Left ventricle myocardium inferior (tissue), 1 donor: ENCODE data around the gene VWA1. TPM values are rescaled to one million over a fixed set of nuclear protein-coding genes. Genes with fewer than 3 reads are reported as not detected.

Source experiments
- DNase-seq: peaks from one replicate; pipeline ENCODE4 v3.0.0-alpha.2; 2020
- H3K27ac ChIP-seq: fragments of 200-600 bp; replicated peaks from 2 replicates; pipeline ENCODE4 v1.8.0; 2021
- H3K27me3 ChIP-seq: fragments of 200-600 bp; 2 replicates; pipeline ENCODE4 v1.8.0; 2021; ENCODE audit warnings: low read depth
- H3K36me3 ChIP-seq: fragments of 200-600 bp; 2 replicates; pipeline ENCODE4 v1.8.0; 2021
- H3K4me1 ChIP-seq: fragments of 200-600 bp; 2 replicates; pipeline ENCODE4 v1.8.0; 2021
- H3K4me3 ChIP-seq: fragments of 200-600 bp; 2 replicates; pipeline ENCODE4 v1.8.0; 2021; ENCODE audit warnings: mild to moderate bottlenecking, moderate library complexity
- H3K9me3 ChIP-seq: fragments of 200-600 bp; replicated peaks from 2 replicates; pipeline ENCODE4 v1.8.0; 2021
- intact Hi-C: fragments of 100-400 bp; cut with micrococcal nuclease; formaldehyde crosslinking; loops from one replicate; pipeline ENCODE4 v1.11.0; 2022
- total RNA-seq: library from RNA; stranded (reverse); fragmentation: NEBNext Ultra II Directional; extraction: Animal tissue kit (Norgen Biotek cat#: 25700); gene quantifications from one replicate; pipeline ENCODE4 v1.2.1, GENCODE V29; 2021
- TF ChIP-seq, protein P1 (sequence below): fragments of 200-600 bp; IDR thresholded peaks from 2 replicates; pipeline ENCODE4 v1.8.0; 2021; ENCODE audit warnings: antibody characterized with exemption, mild to moderate bottlenecking, borderline replicate concordance
- donor health status: DM: no; HTN: yes; CAD: no; lungs with severe emphysema.

Gene VWA1
- total RNA-seq, 1 donor from 2014 or later, result 13.7 TPM

DNA sequence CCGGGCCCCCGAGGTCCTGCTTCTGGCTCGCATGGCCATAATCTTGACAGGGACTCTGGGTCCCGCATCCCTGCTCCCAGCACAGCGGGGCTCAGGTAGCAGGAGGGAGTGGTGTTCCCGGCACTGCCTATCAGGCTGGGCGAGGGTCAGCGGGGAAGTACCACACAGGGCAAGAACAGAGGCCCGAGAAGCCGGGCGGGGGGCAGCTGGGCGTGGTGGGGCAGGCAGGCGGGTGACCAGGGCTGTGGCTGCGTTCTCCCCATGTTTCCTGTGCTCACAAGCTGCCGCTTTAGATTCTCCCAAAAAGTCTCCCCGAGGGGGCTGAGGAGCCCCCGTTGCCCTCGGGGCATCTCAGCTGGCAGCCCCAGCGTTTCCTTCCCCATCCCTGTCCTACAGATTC, 54.4 kb downstream of the VWA1 start:
- Histone ChIP-seq H3K4me3 (no peak overlapping the region), H3K36me3 (peaks cover 91% of the 10 kb centered on the region), H3K27ac (no peak overlapping the region), H3K4me1 (no peaks in the 10 kb centered on the region), H3K9me3 (peaks cover 19% of the 10 kb centered on the region), H3K27me3 (no peaks in the 10 kb centered on the region)
- no peak for DNase-seq
- TF ChIP-seq, protein P1, sequence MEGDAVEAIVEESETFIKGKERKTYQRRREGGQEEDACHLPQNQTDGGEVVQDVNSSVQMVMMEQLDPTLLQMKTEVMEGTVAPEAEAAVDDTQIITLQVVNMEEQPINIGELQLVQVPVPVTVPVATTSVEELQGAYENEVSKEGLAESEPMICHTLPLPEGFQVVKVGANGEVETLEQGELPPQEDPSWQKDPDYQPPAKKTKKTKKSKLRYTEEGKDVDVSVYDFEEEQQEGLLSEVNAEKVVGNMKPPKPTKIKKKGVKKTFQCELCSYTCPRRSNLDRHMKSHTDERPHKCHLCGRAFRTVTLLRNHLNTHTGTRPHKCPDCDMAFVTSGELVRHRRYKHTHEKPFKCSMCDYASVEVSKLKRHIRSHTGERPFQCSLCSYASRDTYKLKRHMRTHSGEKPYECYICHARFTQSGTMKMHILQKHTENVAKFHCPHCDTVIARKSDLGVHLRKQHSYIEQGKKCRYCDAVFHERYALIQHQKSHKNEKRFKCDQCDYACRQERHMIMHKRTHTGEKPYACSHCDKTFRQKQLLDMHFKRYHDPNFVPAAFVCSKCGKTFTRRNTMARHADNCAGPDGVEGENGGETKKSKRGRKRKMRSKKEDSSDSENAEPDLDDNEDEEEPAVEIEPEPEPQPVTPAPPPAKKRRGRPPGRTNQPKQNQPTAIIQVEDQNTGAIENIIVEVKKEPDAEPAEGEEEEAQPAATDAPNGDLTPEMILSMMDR, result no peak
- intact Hi-C loops, result no loop called here

DNA sequence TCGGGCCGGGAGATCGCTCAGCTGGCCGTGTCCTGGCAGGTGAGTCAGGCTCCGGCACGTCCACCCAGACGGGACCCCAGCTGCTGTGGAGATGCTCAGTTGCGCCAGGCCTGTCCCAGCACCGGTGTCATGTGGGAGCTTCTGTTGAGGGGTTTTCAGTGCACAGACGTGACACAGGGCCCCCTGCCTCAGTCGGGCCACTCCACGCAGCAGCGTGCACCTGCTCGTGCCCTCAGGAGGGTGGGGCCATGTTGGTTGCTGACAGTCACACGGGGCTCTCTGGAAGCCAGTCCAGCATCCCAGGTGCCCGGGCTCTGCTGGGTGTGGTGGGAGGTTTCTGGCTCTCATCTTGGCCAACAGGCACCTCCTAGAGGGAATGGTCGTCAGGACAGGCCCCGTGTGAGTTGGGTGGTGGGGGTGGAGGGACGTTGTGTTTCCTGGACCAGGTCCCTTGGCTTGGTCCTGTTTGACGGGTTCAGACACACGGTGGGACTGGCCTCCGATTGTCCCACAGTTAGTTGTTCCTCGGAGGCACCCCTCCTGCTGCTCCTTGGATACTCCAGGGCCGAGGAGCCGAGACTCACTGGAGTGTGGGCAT, 55.2 kb downstream of the VWA1 start:
- H3K4me3 ChIP-seq, result no peak overlapping the region
- TF ChIP-seq, protein P1, result no peak
- H3K27me3 ChIP-seq, result no peaks in the 10 kb centered on the region
- no peak overlapping the region for H3K27ac ChIP-seq
- peaks cover 19% of the 10 kb centered on the region for H3K9me3 ChIP-seq
- intact Hi-C loops, result no loop called here
- no peak for DNase-seq
- peaks cover 89% of the 10 kb centered on the region for H3K36me3 ChIP-seq
- no peaks in the 10 kb centered on the region for H3K4me1 ChIP-seq

DNA sequence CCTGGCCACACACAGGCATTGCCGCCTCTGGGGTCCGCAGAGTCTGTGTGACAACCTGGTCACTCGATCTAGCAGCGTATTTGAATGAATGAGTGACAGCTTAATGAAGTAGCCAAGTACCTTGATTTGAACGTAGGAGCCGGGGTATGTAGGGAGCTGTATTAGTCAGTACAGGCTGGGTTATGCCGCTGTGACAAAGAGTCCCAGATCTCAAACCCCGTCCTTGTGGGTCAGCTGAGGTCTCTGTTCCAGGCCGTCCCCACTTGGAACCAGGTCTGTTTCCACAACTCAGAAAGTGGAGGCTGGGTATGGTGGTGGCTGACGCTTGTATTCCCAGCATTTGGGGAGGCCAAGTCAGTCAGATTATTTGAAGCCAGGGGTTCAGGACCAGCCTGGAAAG, 56.1 kb downstream of the VWA1 start:
- Histone ChIP-seq H3K4me3 (no peak overlapping the region), H3K27ac (no peak overlapping the region), H3K9me3 (peaks cover 19% of the 10 kb centered on the region), H3K27me3 (no peaks in the 10 kb centered on the region), H3K36me3 (peaks cover 88% of the 10 kb centered on the region), H3K4me1 (no peaks in the 10 kb centered on the region)
- intact Hi-C loops, result no loop called here
- no peak for DNase-seq
- TF ChIP-seq, protein P1, result no peak

Other genes starting within 250 kb of the VWA1 start
- not detected for gene TNFRSF18, start 229.1 kb upstream of the VWA1 start, total RNA-seq
- gene TNFRSF4, start 221.5 kb upstream of the VWA1 start, total RNA-seq, result 2.2 TPM
- 114 TPM for gene SDF4, start 203.7 kb upstream of the VWA1 start, total RNA-seq
- 7.9 TPM for gene B3GALT6, start 203.5 kb upstream of the VWA1 start, total RNA-seq
- gene C1QTNF12, start 189.0 kb upstream of the VWA1 start, total RNA-seq, result 0.55 TPM
- 36.9 TPM for gene UBE2J2, start 161.8 kb upstream of the VWA1 start, total RNA-seq
- 3.5 TPM for gene SCNN1D, start 155.3 kb upstream of the VWA1 start, total RNA-seq
- 49.7 TPM for gene ACAP3, start 127.8 kb upstream of the VWA1 start, total RNA-seq
- 10.4 TPM for gene PUSL1, start 127.1 kb upstream of the VWA1 start, total RNA-seq
- 70.1 TPM for gene INTS11, start 111.0 kb upstream of the VWA1 start, total RNA-seq
- gene CPTP, start 110.9 kb upstream of the VWA1 start, total RNA-seq, result 99.2 TPM
- gene TAS1R3, start 104.4 kb upstream of the VWA1 start, total RNA-seq, result 0.93 TPM
- gene DVL1, start 86.3 kb upstream of the VWA1 start, total RNA-seq, result 93.0 TPM
- gene MXRA8, start 77.1 kb upstream of the VWA1 start, total RNA-seq, result 20.2 TPM
- 219 TPM for gene AURKAIP1, start 60.5 kb upstream of the VWA1 start, total RNA-seq
- gene CCNL2, start 36.4 kb upstream of the VWA1 start, total RNA-seq, result 46.1 TPM
- gene MRPL20, start 28.4 kb upstream of the VWA1 start, total RNA-seq, result 135 TPM
- 1.7 TPM for gene ANKRD65, start 14.4 kb upstream of the VWA1 start, total RNA-seq
- gene ATAD3C, start 14.0 kb downstream of the VWA1 start, total RNA-seq, result 2.8 TPM
- gene ATAD3B, start 36.1 kb downstream of the VWA1 start, total RNA-seq, result 8.3 TPM
- 19.4 TPM for gene ATAD3A, start 76.5 kb downstream of the VWA1 start, total RNA-seq
- 7.2 TPM for gene TMEM240, start 104.9 kb downstream of the VWA1 start, total RNA-seq
- gene SSU72, start 139.2 kb downstream of the VWA1 start, total RNA-seq, result 104 TPM
- gene FNDC10, start 164.4 kb downstream of the VWA1 start, total RNA-seq, result 3.6 TPM
- gene MIB2, start 179.8 kb downstream of the VWA1 start, total RNA-seq, result 129 TPM
- gene MMP23B, start 196.5 kb downstream of the VWA1 start, total RNA-seq, result 93.8 TPM
- 24.3 TPM for gene CDK11B, start 223.3 kb downstream of the VWA1 start, total RNA-seq